Esophagus muscularis mucosa (tissue), 4 donors: ENCODE data around the gene MATN1. TPM values are rescaled to one million over a fixed set of nuclear protein-coding genes. Genes with fewer than 3 reads are reported as not detected.

Experiments
- DNase-seq: peaks from one replicate; pipeline ENCODE4 v3.0.0-alpha.2; 2017; ENCODE audit errors: extremely low spot score
- H3K27ac ChIP-seq, 4 donors: fragments of 200-600 bp; sonication (generic); replicated peaks in 1 of 4; 1 replicate in 3 of 4; 2 replicates in 1 of 4; pipeline ENCODE4 v1.5.1; 2016 to 2019; ENCODE audit warnings: mild to moderate bottlenecking in 1 of 4
- H3K27me3 ChIP-seq, 4 donors: fragments of 200-600 bp; sonication (generic); one replicate each; pipeline versions ENCODE4 v1.5.1 to v1.6.0; 2016 to 2019
- H3K36me3 ChIP-seq, 4 donors: fragments of 200-600 bp; sonication (generic); one replicate each; pipeline ENCODE4 v1.5.1; 2016 to 2019
- H3K4me1 ChIP-seq, 4 donors: fragments of 200-600 bp; sonication (generic); one replicate each; pipeline ENCODE4 v1.5.1; 2016 to 2019
- H3K4me3 ChIP-seq, 4 donors: fragments of 200-600 bp; sonication (generic); 1 replicate in 2 of 4; 2 replicates in 2 of 4; pipeline ENCODE4 v1.5.1; 2016 to 2019; ENCODE audit warnings: mild to moderate bottlenecking in 4 of 4, moderate library complexity in 1 of 4
- H3K9me3 ChIP-seq, 4 donors: fragments of 200-600 bp; sonication (generic); 1 replicate in 3 of 4; 2 replicates in 1 of 4; pipeline ENCODE4 v1.5.1; 2016 to 2019
- EP300 ChIP-seq: sonication (generic); formaldehyde crosslinking; IDR thresholded peaks from one replicate; pipeline ENCODE4 v1.6.1; 2017; ENCODE audit warnings: antibody characterized with exemption
- POLR2A ChIP-seq: fragments of 450-650 bp; IDR thresholded peaks from one replicate; pipeline ENCODE4 v1.6.1; 2017; ENCODE audit warnings: antibody characterized with exemption, moderate library complexity, mild to moderate bottlenecking, low read depth
- POLR2AphosphoS5 ChIP-seq, 2 donors: sonication (generic); formaldehyde crosslinking; IDR thresholded peaks; one replicate each; pipeline ENCODE4 v1.6.1; 2017; ENCODE audit warnings: antibody characterized with exemption in 2 of 2
- whole genome bisulfite sequencing: methylation state at CpG from one replicate; pipeline ENCODE4 v1.1.5; 2018; 5-methylcytosine and 5-hydroxymethylcytosine counted together
- intact Hi-C: fragments of 100-400 bp; cut with DNase I; formaldehyde crosslinking; loops from one replicate; pipeline ENCODE4 v1.15.1; 2023
- total RNA-seq, 4 donors: library from RNA; depleted of rRNA; stranded (reverse); fragments of >200 nt; gene quantifications; one replicate each; pipeline versions ENCODE4 v1.1.0 to v1.2.1, GENCODE V29; 2016
- TF ChIP-seq, protein P1 (sequence below), 3 experiments: fragments of 200-600 bp in 2 of 3; fragments of 450-650 bp in 1 of 3; sonication (generic) in 2 of 3; IDR thresholded peaks; one replicate each; pipeline ENCODE4 v1.5.1; 2017 to 2019; ENCODE audit warnings: antibody characterized with exemption in 3 of 3, mild to moderate bottlenecking in 2 of 3, moderate library complexity in 1 of 3

MATN1 gene
- total RNA-seq, 4 donors from 2014 or later, result not detected

DNA sequence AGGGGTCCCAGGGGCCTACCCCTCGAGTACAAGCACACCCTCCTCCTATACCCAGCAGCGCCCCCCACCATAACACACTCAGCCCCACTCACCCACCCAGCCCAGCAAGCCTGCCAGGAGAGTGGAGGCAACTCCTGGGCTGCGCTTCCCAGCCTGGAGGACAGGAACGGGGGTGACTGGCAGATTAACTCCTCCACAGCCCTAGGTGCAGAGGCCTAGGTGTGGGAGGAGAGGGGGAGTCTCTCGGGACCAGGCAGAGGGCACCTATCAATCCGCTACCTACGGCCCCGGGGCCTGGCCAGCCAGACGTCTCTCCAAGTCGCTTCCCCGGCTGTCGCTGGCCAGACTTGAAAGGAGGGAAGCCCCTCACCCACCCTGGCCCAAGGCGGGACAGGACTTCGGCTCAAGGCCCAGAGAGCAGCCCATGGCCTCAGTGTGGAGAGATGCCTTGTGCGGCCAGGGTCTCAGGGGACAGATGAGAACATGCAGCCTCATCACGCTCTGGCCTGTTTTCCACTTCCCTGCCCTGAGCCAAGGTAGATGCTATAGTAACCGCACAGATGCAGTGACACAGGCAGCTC, 24.9 kb downstream of the MATN1 start:
- no peaks in the 10 kb centered on the region for H3K36me3 ChIP-seq
- H3K27me3 ChIP-seq, result no peaks in the 10 kb centered on the region
- TF ChIP-seq, protein P1, sequence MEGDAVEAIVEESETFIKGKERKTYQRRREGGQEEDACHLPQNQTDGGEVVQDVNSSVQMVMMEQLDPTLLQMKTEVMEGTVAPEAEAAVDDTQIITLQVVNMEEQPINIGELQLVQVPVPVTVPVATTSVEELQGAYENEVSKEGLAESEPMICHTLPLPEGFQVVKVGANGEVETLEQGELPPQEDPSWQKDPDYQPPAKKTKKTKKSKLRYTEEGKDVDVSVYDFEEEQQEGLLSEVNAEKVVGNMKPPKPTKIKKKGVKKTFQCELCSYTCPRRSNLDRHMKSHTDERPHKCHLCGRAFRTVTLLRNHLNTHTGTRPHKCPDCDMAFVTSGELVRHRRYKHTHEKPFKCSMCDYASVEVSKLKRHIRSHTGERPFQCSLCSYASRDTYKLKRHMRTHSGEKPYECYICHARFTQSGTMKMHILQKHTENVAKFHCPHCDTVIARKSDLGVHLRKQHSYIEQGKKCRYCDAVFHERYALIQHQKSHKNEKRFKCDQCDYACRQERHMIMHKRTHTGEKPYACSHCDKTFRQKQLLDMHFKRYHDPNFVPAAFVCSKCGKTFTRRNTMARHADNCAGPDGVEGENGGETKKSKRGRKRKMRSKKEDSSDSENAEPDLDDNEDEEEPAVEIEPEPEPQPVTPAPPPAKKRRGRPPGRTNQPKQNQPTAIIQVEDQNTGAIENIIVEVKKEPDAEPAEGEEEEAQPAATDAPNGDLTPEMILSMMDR (IDR thresholded peaks at IDR 0.05), result no peak
- TF ChIP-seq POLR2AphosphoS5 (IDR thresholded peaks at IDR 0.05) (no peak), POLR2A (no peak), EP300 (no peak)
- H3K9me3 ChIP-seq, result no peaks in the 10 kb centered on the region
- 73% methylated on average over 4 of the region's 17 CpGs for WGBS
- H3K4me1 ChIP-seq, result peaks cover 5 to 56% (median 36%) of the 10 kb centered on the region in 4 donors
- peak overlapping the region in 3 of 4 donors; percentile 5 to 34 (median 33) for H3K27ac ChIP-seq
- no peak overlapping the region for H3K4me3 ChIP-seq
- intact Hi-C loops, result no loop called here
- DNase-seq, result no peak

DNA sequence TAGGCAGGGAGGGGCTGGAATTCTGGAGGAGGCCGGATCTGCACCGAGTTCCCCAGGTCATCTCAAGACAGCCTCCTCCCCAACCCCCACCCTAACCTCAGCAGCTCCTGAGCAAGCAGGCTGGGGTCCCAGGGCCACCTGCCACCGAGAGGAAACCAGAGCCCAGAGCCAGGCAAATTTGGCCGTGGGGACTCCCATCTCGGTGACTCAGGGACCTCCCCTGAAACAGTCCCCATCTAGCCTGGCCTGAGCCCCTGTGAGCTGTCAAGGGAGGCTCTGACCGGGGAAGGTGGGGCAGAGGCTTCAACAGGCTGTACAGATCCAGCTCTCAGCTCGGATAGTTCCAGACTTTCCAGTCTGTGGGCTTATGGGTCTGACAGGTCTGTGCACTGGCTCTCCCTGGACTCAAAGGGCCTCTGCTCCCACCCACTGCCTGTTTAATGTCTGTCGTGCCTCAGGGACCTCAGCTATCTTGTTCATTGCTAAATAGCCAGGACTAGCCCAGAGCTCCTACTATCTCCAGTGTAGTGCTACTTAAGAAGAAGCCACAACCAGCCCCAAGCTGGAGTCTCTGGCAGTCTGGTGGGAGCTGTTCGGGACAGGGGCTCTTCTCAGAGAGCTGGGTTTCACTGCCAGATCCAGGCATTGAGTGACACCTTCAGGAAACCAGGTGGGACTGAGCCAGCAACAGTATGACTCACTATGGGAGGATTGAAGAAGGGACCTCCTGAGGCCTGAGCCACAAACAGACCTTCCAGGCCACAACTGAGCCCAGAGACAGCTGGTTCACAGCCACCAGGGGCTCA, 25.6 kb downstream of the MATN1 start:
- Histone ChIP-seq H3K27me3 (no peaks in the 10 kb centered on the region), H3K4me1 (peaks cover 5 to 56% (median 36%) of the 10 kb centered on the region in 4 donors), H3K27ac (peak overlapping the region in 3 of 4 donors; percentile 5 to 34 (median 33)), H3K9me3 (no peaks in the 10 kb centered on the region), H3K4me3 (no peak overlapping the region), H3K36me3 (no peaks in the 10 kb centered on the region)
- intact Hi-C loops, result no loop called here
- WGBS, result 70% methylated on average over 7 of the region's 9 CpGs
- TF ChIP-seq POLR2A, result no peak
- TF ChIP-seq, protein P1 (IDR thresholded peaks at IDR 0.05), result no peak
- TF ChIP-seq EP300, result no peak
- TF ChIP-seq POLR2AphosphoS5 (IDR thresholded peaks at IDR 0.05), result no peak
- DNase-seq, result no peak

DNA sequence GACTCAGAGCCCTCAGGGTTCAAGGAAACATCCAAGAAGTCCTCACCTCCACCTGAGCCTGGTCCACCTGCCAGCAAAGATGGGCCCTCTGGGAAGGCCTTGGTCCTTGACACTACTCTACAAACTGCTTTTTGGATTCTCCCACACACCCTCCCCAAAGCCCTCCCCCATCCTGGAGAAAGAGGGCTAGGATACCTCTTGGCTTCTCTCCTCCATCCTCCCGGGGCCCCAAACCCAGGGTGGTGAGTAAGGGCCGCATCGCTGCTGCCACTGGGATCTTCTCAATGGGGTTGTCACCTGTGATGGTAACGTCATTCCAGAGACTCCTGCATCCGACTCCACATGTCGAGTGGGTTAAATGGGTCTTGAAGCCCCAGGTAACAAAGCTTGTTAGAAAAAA, 26.6 kb downstream of the MATN1 start:
- TF ChIP-seq POLR2AphosphoS5 (IDR thresholded peaks at IDR 0.05), result no peak
- no peak overlapping the region for H3K4me3 ChIP-seq
- H3K4me1 ChIP-seq, result peaks cover 5 to 56% (median 36%) of the 10 kb centered on the region in 4 donors
- no peak for DNase-seq
- H3K27me3 ChIP-seq, result no peaks in the 10 kb centered on the region
- H3K36me3 ChIP-seq, result no peaks in the 10 kb centered on the region
- 98% methylated on average over 6 of the region's 6 CpGs for WGBS
- H3K9me3 ChIP-seq, result no peaks in the 10 kb centered on the region
- intact Hi-C loops, result no loop called here
- H3K27ac ChIP-seq, result no peak overlapping the region

DNA sequence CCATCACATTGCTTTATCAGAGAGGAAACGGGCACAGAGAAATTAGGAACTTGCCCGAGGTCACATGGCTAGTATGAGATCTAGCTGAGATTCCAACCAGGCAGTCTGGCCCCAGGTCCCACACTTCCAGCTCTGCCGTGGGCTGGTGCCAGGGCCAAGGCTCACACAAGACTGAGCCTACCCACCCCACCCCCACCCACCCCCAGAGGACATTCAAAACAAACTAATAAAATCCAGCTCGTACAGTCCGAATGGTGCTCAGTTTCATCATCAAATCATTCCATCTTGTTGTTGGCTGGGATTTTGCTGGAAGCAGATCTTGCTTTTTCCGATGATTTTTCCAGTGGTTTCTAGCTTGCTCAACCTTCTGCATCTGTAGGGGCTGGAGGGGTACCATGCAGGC, 27.9 kb downstream of the MATN1 start:
- Histone ChIP-seq H3K9me3 (no peaks in the 10 kb centered on the region), H3K27me3 (no peaks in the 10 kb centered on the region), H3K4me3 (no peak overlapping the region), H3K36me3 (no peaks in the 10 kb centered on the region), H3K27ac (peak overlapping the region in 2 of 4 donors; percentile 20 to 31), H3K4me1 (peaks cover 5 to 44% (median 23%) of the 10 kb centered on the region in 4 donors)
- TF ChIP-seq, protein P1 (IDR thresholded peaks at IDR 0.05), result no peak
- no peak for TF ChIP-seq POLR2AphosphoS5 (IDR thresholded peaks at IDR 0.05)
- no peak for TF ChIP-seq POLR2A
- no peak for TF ChIP-seq EP300
- DNase-seq, result no peak
- intact Hi-C loops, result no loop called here
- 43% methylated on average over 6 of the region's 6 CpGs for WGBS

DNA sequence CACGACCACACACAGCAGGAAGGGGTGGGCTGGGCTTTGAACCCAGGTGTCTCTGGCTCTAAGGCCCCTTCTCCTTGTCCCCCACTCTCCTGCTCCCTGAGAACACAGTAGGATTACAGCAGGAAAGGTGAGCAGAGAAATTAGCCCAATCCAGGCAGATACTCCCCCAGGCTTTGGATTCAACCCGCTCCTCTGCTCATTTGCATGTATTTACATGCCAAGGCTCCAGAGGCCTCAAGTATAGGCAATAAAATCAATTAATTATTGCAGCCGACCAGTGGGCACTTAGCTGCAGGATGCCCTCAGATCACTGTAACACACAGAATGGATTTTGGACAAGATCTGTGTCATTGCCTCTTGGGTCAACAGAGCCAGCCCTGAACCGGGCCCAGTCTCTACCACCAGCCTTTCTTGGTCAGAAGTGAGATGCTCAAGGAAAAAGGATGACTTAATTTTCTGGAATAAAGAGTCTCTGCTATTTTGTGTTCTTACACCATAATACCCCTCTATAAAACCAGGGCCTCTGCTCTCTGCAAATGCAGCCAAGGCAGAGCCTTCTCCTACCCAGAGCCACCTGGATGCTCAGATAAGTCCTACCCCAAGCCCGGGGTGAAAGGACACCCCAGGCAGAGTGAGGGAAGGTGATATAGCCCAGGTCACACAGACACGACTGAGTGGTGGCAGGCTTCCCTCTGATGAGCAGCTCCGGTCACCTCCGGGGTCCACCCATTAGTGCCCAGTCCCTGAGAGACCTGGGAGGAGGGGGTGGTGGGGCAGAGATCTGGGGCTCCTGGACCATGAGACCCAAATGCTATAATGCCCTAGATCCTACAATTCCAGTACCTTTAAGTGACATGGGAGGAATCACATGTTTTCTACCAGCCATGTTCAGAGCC, 28.9 kb downstream of the MATN1 start:
- Histone ChIP-seq H3K4me3 (no peak overlapping the region), H3K4me1 (peaks cover 5 to 44% (median 21%) of the 10 kb centered on the region in 4 donors), H3K36me3 (no peaks in the 10 kb centered on the region), H3K27me3 (no peaks in the 10 kb centered on the region), H3K9me3 (no peaks in the 10 kb centered on the region), H3K27ac (peak overlapping the region in 1 of 4 donors; percentile 7)
- WGBS, result 82% methylated on average over 6 of the region's 8 CpGs
- no peak for TF ChIP-seq EP300
- TF ChIP-seq POLR2AphosphoS5 (IDR thresholded peaks at IDR 0.05), result no peak
- TF ChIP-seq POLR2A, result no peak
- TF ChIP-seq, protein P1 (IDR thresholded peaks at IDR 0.05), result no peak
- intact Hi-C loops, result no loop called here
- DNase-seq, result no peak
